Testis (tissue), 2 donors: ENCODE data around the gene ENAH.

Experiments
- CTCF ChIP-seq, 3 experiments: fragments of 450-650 bp in 2 of 3; fragments of 200-600 bp in 1 of 3; sonication (generic) in 1 of 3; IDR thresholded peaks; one replicate each; pipeline ENCODE4 v1.5.1; 2016 to 2019; ENCODE audit warnings: antibody characterized with exemption in 3 of 3, mild to moderate bottlenecking in 2 of 3, moderate library complexity in 1 of 3
- POLR2A ChIP-seq: fragments of 450-650 bp; IDR thresholded peaks from one replicate; pipeline ENCODE4 v1.6.1; 2017; ENCODE audit warnings: antibody characterized with exemption, mild to moderate bottlenecking, moderate library complexity

GRCh38 chr1:225670806-225671733 is 18.1 kb upstream of the ENAH start:
- TF ChIP-seq CTCF (IDR thresholded peaks at IDR 0.05) (no peak), POLR2A (no peak)
